NCI-H524 treated with DMSO at 0.1 percent for 48 hours (cell line): Measurements from ENCODE around the gene CDC42BPG.

Source experiments
- DNase-seq: peaks from one replicate; lab custom pipeline; 2025; lab: John Stamatoyannopoulos, UW

CDC42BPG gene

GRCh38 chr11:64789331-64790204 lies 54.9 kb downstream of the CDC42BPG start:
- no peak for DNase-seq

GRCh38 chr11:64788321-64789215 lies 55.9 kb downstream of the CDC42BPG start:
- no peak for DNase-seq

- DNase-seq, result no peak
Observed at GRCh38 chr11:64787526-64788320, 56.7 kb downstream of the CDC42BPG start.

GRCh38 chr11:64786308-64786707 lies 58.1 kb downstream of the CDC42BPG start:
- DNase-seq, result no peak

GRCh38 chr11:64784813-64785581 lies 59.5 kb downstream of the CDC42BPG start:
- no peak for DNase-seq

- peak; percentile 96 for DNase-seq
Observed at GRCh38 chr11:64778473-64779298, 65.8 kb downstream of the CDC42BPG start, which contains the start of gene SF1. Gene SF1 (minus strand): TSS chr11:64778542. CDS start chr11:64778392, 150 bp downstream.

- DNase-seq, result no peak
Observed at GRCh38 chr11:64778223-64778472, 66.3 kb downstream of the CDC42BPG start.

- no peak for DNase-seq
Observed at GRCh38 chr11:64777449-64778222, 66.8 kb downstream of the CDC42BPG start.

- DNase-seq, result no peak
Observed at GRCh38 chr11:64776875-64777274, 67.6 kb downstream of the CDC42BPG start.

- no peak for DNase-seq
Observed at GRCh38 chr11:64776425-64776824, 68.0 kb downstream of the CDC42BPG start.

GRCh38 chr11:64774144-64774543 lies 70.3 kb downstream of the CDC42BPG start:
- DNase-seq, result no peak
